Measurements from ENCODE around the gene SF3B1.
"Not testable (repeated sequence)": the region's sequence is repeated elsewhere in the genome, so short reads cannot be mapped to it uniquely, and the experiment has no call there.

SF3B1 gene

DNA sequence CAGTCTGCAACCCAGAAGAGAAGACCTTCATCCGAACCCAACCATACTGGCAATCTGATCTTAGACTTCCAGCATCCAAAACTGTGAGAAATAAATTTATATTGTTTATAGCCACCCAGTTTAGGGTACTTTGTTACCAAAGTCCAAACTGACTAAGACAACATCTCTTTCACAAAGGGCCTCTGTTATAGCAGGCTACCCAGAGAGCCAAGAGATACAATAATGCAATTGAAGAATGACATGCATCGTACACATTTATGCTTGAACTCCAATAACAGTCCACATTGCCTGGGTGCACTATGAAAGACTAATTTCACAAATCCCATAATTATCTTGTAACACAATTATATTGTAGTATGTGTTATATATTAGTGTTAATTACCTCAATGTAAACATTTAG is 85.1 kb downstream of the SF3B1 start:
- DNase-seq (ENCODE audit: insufficient read length, low spot score) (no peak), FAIRE-seq (no peak)

DNA sequence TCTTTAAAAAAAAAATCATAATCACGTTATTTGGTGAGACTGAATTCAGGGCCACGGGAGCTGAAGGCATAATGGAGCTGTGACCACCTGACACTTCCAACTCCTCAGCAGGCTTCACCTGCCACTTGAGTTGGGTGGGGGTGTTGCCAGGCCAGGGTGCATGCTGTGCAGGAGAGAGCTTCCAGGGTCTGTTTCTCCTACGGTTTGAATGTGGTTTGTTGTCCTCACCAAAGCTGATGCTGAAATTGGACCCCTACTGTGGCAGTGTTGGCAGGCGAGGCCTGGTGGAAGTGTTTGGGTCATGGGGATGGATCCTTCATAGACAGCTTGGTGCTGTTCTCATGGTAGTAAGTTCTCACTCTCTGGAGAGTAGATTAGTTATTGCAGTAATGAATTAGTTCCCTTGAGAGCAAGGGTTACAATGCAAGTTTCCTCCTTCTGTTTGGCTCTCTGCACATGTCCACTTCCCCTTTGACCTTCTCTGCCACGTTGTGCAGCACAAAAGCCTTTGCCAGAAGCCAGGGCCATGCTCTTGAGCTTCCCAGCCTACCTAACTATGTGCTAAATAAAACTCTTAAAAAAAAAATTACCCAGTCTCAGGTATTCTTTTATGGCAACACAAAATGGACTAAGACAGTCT is 86.0 kb downstream of the SF3B1 start:
- no peak for FAIRE-seq
- no peak for DNase-seq (ENCODE audit: insufficient read length, low spot score)

DNA sequence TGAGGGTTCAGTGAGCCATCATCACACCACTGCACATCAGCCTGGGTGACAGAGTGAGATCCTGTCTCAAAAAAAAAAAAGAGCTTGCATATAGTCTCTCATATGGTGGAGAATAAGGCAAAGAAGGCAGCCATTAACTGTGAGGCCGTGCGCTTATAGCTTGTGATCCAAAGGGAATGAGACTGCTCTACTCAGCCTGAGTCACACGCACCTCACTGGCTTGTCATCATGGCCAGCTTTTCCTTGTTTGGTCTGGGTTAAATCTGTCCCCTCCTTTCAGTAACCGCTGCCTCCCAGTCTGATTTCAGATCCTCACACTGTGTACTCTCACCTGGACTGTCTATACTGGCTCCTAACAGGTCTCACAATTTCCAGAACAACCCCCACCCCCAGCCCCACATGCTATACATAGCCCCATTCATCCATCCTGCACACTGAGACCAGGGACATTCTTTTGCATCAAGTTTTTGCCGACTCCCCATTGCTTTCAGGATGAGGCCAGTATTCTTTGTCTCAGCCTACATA is 88.9 kb downstream of the SF3B1 start:
- no peak for FAIRE-seq
- no peak for DNase-seq (ENCODE audit: insufficient read length, low spot score)

DNA sequence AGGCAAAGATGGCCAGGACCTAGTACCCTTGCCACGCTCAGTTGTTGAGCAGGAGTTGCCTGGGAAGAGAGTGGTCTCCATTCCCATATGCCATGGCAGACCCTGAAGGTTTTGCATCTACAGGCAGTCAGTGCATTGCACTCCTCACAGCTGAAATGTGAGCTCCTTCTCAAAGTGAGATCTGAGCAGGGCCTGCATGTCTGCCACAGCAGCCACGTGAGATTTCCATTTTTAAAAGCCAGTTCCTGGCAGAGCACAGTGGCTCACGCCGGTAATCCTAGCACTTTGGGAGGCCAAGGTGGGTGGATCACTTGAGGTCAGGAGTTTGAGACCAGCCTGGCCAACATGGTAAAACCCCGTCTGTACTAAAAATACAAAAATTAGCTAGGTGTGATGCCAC is 90.9 kb downstream of the SF3B1 start:
- DNase-seq (ENCODE audit: insufficient read length, low spot score); FAIRE-seq: not testable (repeated sequence)

DNA sequence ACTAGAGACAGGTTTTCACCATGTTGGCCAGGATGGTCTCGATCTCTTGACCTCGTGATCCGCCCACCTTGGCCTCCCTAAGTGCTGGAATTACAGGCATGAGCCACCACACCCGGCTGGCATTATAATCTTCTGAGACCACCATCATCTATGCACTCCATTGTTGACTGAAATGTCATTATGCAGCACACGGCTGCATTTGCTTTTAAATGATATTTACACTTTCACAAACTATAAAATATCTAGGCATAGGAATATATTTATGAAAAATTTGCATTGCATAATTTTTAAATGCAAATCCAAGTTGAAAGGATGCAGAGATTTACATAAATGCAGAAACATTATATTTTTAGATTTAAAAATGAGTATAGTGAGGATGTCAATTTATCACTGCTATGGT is 94.2 kb downstream of the SF3B1 start:
- FAIRE-seq (no peak), DNase-seq (ENCODE audit: insufficient read length, low spot score) (no peak)

All from GM19239 (cell line).